ENCODE results near the gene PCDHA4. TPM values are rescaled to one million over a fixed set of nuclear protein-coding genes. Genes with fewer than 3 reads are reported as not detected.

PCDHA4 gene
- total and polyA plus RNA-seq, 2 of the 8 experiments (the other 6 are each of a cell fraction or from before 2014, with no cell fraction given), result 3.7 to 5.7 TPM

DNA sequence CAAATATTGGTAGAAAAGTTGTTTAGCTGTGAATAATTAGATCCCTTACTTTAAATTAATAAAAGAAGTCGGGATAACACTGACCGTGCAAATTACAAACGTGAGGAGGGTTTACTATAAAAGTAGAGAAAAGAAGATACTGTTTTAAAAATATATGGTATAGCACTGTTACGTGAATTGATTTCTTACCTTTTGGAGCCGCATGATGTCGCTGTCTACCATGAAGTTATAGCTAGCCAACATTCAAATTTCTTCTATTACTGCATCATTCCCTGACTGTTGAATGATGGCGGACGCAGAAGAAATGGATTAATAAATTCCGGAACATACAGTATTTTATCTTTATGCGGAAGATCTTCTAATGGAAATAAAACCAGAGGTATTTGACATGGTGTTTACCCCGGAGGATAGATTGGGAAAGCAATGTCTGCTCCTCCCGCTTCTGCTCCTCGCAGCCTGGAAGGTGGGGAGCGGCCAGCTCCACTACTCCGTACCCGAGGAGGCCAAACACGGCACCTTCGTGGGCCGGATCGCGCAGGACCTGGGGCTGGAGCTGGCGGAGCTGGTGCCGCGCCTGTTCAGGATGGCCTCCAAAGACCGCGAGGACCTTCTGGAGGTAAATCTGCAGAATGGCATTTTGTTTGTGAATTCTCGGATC, 21.0 kb downstream of the PCDHA4 start, which contains the start of gene PCDHA6:
TSS of gene PCDHA6 (plus strand) at position 257 of the 658 bp plus-strand sequence. CDS start at position 389, 132 bp downstream.
- Histone ChIP-seq H3K4me1 (replicated peaks in 1 of 4; ENCODE audit: control insufficient read depth in 3 of 4, insufficient read depth in 4 of 4, low read length in 3 of 4) (no peaks in the 10 kb centered on the region), H3K4ac (replicated peaks; ENCODE audit: insufficient read length, low read depth, low read length) (no peak within 1 kb of the TSS), H2BK15ac (ENCODE audit: low read length) (no peak within 1 kb of the TSS), H4K8ac (ENCODE audit: extremely low read depth, insufficient read depth, low read length) (peak within 1 kb of the TSS; percentile 4; the same call in 1 of the 2 replicates), H3K36me3 (ENCODE audit: control insufficient read depth in 2 of 4, insufficient read depth in 4 of 4, low read length in 3 of 4) (peaks cover 0 to 3% (median 0%) of the 10 kb centered on the region in 4 experiments; a peak in 1 of 8 replicates), H3K27me3 (replicated peaks in 1 of 4; ENCODE audit: control insufficient read depth in 3 of 4, extremely low read depth in 1 of 4, insufficient read depth in 3 of 4, low read length in 3 of 4) (no peaks in the 10 kb centered on the region), H3K79me2 (ENCODE audit: control insufficient read depth in 1 of 2, insufficient read depth in 2 of 2, low read length in 2 of 2) (no peaks in the 10 kb centered on the region; a peak in 1 of 4 replicates), H3K14ac (ENCODE audit: insufficient read length) (no peak within 1 kb of the TSS), H3K4me3 (ENCODE audit: extremely low read depth in 1 of 4, insufficient read depth in 2 of 4, low read depth in 3 of 4, low read length in 4 of 4) (peak within 1 kb of the TSS in 1 of 4 experiments; percentile 62; a peak in 2 of 8 replicates), H2AFZ (ENCODE audit: low read length) (no peak within 1 kb of the TSS), H3K56ac (replicated peaks; ENCODE audit: insufficient read length, low read depth, low read length) (no peak within 1 kb of the TSS), H3K9me3 (ENCODE audit: insufficient read depth in 2 of 2, low read depth in 1 of 2, low read length in 1 of 2) (peaks cover 0 to 12% of the 10 kb centered on the region in 2 experiments; a peak in 1 of 4 replicates), H2BK12ac (ENCODE audit: low read depth, low read length) (no peak within 1 kb of the TSS), H3K23ac (ENCODE audit: insufficient read length) (no peak within 1 kb of the TSS), H2BK120ac (replicated peaks; ENCODE audit: low read depth, low read length) (no peak within 1 kb of the TSS), H2AK5ac (ENCODE audit: low read depth, low read length) (no peak within 1 kb of the TSS), H3K9ac (replicated peaks in 1 of 4; ENCODE audit: extremely low read depth in 1 of 4, low read depth in 3 of 4, low read length in 3 of 4) (peak within 1 kb of the TSS in 1 of 4 experiments; percentile 45; a peak in 1 of 7 replicates), H2BK20ac (ENCODE audit: low read length) (no peak within 1 kb of the TSS), H3K23me2 (ENCODE audit: low read depth, low read length) (no peaks in the 10 kb centered on the region), H4K91ac (replicated peaks; ENCODE audit: insufficient read length, low read length) (no peak within 1 kb of the TSS), H3K79me1 (ENCODE audit: low read depth, low read length) (no peaks in the 10 kb centered on the region), H4K20me1 (replicated peaks in 1 of 2; ENCODE audit: control insufficient read depth in 1 of 2, insufficient read depth in 2 of 2, low read length in 2 of 2) (peaks cover 0 to 1% of the 10 kb centered on the region in 2 experiments), H2BK5ac (ENCODE audit: low read depth, low read length) (no peak within 1 kb of the TSS), H4K5ac (ENCODE audit: insufficient read length, low read depth, low read length) (no peak within 1 kb of the TSS), H3K18ac (ENCODE audit: extremely low read depth, low read length) (no peak within 1 kb of the TSS; the same call in 1 of the 2 replicates), H3K27ac (ENCODE audit: low read depth, low read length) (no peak within 1 kb of the TSS), H3K4me2 (ENCODE audit: insufficient read depth in 1 of 2, low read depth in 2 of 2, low read length in 2 of 2) (no peak within 1 kb of the TSS; a peak in 1 of 4 replicates)
- ChIA-PET POLR2A (ENCODE audit: partially characterized antibody) (interaction anchor here (0.7 to 1.8 kb wide), 9 partner anchors 9 to 267 kb away, joined by 3 to 5 read pairs (median 4); partner anchors contain the start of genes PCDHA1, PCDHA12, PCDHA8 and PCDHB2), CTCF (ENCODE audit: partially characterized antibody) (interaction anchor here (0.7 to 6.0 kb wide), 30 partner anchors 8 to 254 kb away, joined by 3 to 58 read pairs (median 4); partner anchors contain the start of genes PCDHA1, PCDHA10, PCDHA11 and PCDHA2)
- FAIRE-seq, result no peak
- WGBS, 2 experiments (ENCODE audit: extremely low coverage in 1 of 2, insufficient coverage in 1 of 2, insufficient read length in 1 of 2, insufficient replicate concordance in 2 of 2, low coverage in 1 of 2, low lambda C conversion rate in 2 of 2, missing lambda C conversion rate in 1 of 2), result 94% methylated on average over 25 of the region's 27 CpGs; no CpG with 5 or more reads in 1 of the 2 experiments
- DNase-seq (ENCODE audit: low read depth in 1 of 2, low spot score in 2 of 2), result no peak
- no peak for TF ChIP-seq GABPA (IDR thresholded peaks at IDR 0.05; ENCODE audit: borderline replicate concordance, insufficient read depth, low read length)
- no peak for TF ChIP-seq EZH2 (IDR thresholded peaks at IDR 0.05; ENCODE audit: low read depth, low read length, severe bottlenecking)
- TF ChIP-seq BCL11A (IDR thresholded peaks at IDR 0.05; ENCODE audit: low read depth in 2 of 2, low read length in 2 of 2), result no peak
- no peak for TF ChIP-seq SIRT6 (IDR thresholded peaks at IDR 0.05; ENCODE audit: low read length)
- TF ChIP-seq SAP30 (IDR thresholded peaks at IDR 0.05; ENCODE audit: insufficient read depth, insufficient replicate concordance, low read length), result no peak
- no peak for TF ChIP-seq SP4 (IDR thresholded peaks at IDR 0.05; ENCODE audit: low read length)
- no peak for TF ChIP-seq NRF1 (IDR thresholded peaks at IDR 0.05; ENCODE audit: low read depth, low read length)
- TF ChIP-seq, protein P1, sequence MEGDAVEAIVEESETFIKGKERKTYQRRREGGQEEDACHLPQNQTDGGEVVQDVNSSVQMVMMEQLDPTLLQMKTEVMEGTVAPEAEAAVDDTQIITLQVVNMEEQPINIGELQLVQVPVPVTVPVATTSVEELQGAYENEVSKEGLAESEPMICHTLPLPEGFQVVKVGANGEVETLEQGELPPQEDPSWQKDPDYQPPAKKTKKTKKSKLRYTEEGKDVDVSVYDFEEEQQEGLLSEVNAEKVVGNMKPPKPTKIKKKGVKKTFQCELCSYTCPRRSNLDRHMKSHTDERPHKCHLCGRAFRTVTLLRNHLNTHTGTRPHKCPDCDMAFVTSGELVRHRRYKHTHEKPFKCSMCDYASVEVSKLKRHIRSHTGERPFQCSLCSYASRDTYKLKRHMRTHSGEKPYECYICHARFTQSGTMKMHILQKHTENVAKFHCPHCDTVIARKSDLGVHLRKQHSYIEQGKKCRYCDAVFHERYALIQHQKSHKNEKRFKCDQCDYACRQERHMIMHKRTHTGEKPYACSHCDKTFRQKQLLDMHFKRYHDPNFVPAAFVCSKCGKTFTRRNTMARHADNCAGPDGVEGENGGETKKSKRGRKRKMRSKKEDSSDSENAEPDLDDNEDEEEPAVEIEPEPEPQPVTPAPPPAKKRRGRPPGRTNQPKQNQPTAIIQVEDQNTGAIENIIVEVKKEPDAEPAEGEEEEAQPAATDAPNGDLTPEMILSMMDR (IDR thresholded peaks at IDR 0.05; ENCODE audit: control extremely low read depth in 1 of 3, insufficient read depth in 1 of 3, low read depth in 1 of 3, low read length in 3 of 3), result no peak
- TF ChIP-seq SUZ12 (IDR thresholded peaks at IDR 0.05; ENCODE audit: low read length), result no peak
